SH-SY5Y (cell line): ENCODE data around the gene PLXNB3.

Experiments used
- GATA2 ChIP-seq: IDR thresholded peaks from 2 replicates; pipeline ENCODE4 v1.6.1; 2011; ENCODE audit warnings: mild to moderate bottlenecking, low read depth, low read length
- GATA3 ChIP-seq: IDR thresholded peaks from 2 replicates; pipeline ENCODE4 v1.6.1; 2011; ENCODE audit warnings: low read depth, mild to moderate bottlenecking, low read length, moderate library complexity

- no peak for TF ChIP-seq GATA3
- no peak for TF ChIP-seq GATA2
Measured at GRCh38 chrX:153725832-153726285, 38.2 kb upstream of the PLXNB3 start.
